Measurements from ENCODE around the gene WDR72.

Gene WDR72

DNA sequence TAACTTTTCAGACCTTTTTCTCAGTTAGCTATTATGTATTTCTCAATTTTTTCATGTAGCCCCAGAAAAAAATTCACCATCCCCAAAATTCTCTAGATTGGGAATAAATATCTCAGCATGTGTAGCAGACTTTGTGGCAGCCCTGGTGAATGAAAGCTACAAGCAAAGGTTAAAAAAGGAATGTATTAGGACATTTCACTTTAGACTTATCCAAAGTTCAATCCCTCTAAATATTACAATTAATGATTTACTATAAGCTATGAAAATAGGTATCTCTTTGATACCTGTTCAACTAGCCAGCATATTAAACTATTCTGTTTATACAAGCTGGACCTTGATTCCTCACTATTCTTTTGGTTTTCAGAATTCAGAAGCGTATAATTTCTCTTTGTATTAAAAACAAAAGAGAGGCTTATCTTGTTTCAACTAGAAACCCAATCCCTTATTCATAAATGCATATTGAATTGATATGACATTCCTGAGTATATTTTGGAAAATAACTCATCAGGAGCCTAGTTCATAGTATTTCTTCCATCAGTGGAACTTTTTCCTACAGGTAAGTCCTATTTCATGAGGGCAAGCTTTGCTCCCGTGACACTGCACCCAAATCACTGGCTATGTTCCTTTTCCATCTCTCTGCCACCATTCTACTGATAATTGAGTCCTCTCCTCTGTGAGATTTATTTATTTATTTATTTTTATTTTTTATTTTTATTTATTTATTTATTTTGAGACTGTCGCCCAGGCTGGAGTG lies 38.0 kb downstream of the WDR72 start:
- Histone ChIP-seq H3K27ac (no peak overlapping the region), H3K9me3 (no peaks in the 10 kb centered on the region), H3K27me3 (no peaks in the 10 kb centered on the region), H3K4me3 (no peak overlapping the region), H3K4me1 (no peaks in the 10 kb centered on the region), H3K36me3 (no peaks in the 10 kb centered on the region)
- TF ChIP-seq, protein P1, sequence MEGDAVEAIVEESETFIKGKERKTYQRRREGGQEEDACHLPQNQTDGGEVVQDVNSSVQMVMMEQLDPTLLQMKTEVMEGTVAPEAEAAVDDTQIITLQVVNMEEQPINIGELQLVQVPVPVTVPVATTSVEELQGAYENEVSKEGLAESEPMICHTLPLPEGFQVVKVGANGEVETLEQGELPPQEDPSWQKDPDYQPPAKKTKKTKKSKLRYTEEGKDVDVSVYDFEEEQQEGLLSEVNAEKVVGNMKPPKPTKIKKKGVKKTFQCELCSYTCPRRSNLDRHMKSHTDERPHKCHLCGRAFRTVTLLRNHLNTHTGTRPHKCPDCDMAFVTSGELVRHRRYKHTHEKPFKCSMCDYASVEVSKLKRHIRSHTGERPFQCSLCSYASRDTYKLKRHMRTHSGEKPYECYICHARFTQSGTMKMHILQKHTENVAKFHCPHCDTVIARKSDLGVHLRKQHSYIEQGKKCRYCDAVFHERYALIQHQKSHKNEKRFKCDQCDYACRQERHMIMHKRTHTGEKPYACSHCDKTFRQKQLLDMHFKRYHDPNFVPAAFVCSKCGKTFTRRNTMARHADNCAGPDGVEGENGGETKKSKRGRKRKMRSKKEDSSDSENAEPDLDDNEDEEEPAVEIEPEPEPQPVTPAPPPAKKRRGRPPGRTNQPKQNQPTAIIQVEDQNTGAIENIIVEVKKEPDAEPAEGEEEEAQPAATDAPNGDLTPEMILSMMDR (IDR thresholded peaks at IDR 0.05): no peak
- intact Hi-C loops (cut with DNase I; ENCODE audit: low total_unique reads): no loop called here
- no peak for DNase-seq

DNA sequence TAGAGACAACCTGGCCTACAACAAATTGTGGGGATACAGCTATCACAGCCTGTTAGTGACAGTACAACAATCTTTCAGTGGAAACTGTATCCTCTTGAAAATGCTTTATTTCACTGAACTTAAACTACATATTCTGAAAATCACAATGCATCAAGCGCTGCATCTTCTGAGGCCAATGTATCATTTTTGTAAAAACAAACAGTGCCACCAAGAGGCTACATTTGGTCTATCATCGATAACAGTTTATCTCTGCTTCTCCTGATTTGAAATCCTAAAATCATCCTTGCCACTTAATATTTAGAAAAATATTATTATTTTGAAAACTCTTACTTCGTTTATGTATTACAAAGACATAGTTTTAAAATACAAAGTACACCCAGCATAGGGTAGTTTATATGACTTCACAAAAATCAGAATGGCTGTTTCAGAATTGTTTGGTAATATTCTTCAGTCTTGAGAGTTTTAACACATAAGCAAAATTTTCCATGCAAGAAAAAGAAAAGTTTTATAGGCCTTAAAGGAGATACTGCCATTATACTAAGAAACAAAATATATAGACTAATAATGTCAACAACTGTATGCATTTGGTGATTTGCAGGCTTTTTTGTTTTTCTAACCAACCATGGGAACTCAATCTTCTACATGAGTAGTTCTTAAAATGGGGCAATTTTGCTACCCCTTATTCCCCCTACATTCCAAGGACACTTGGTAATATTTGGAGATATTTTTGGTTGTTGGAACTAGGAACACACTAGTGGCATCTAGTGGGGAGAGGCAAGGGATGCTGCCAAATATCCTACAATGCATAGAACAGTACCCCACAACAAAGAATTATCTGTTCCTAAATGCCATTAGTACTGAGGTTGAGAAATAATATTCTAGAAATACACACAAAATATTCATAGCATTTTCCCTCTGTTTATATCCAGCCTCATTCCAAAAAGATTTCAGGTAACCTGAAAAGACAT lies 42.3 kb downstream of the WDR72 start:
- intact Hi-C loops (cut with DNase I; ENCODE audit: low total_unique reads): no loop called here
- Histone ChIP-seq H3K27ac (no peak overlapping the region), H3K4me3 (no peak overlapping the region), H3K4me1 (no peaks in the 10 kb centered on the region), H3K27me3 (no peaks in the 10 kb centered on the region), H3K9me3 (no peaks in the 10 kb centered on the region), H3K36me3 (no peaks in the 10 kb centered on the region)
- TF ChIP-seq, protein P1 (IDR thresholded peaks at IDR 0.05): no peak
- no peak for DNase-seq

DNA sequence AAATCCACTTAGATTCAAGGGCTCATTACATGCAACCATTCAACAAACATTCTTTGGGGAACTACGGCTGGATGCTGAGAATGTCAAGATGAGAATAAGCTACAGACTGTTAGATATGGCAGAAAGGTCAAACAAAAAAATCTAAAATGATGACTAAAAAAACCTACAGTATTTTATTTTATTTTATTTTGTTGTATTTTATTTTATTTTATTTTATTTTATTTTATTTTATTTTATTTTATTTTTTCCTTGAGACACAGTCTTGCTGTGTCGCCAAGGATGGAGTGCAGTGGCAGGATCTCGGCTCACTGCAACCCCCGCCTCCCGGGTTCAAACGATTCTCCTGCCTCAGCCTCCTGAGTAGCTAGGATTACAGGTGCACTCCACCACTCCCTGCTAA lies 46.2 kb downstream of the WDR72 start:
- no peaks in the 10 kb centered on the region for H3K9me3 ChIP-seq
- H3K27ac ChIP-seq: no peak overlapping the region
- H3K4me3 ChIP-seq: no peak overlapping the region
- H3K27me3 ChIP-seq: no peaks in the 10 kb centered on the region
- H3K36me3 ChIP-seq: no peaks in the 10 kb centered on the region
- intact Hi-C loops (cut with DNase I; ENCODE audit: low total_unique reads): no loop called here
- DNase-seq: no peak
- no peaks in the 10 kb centered on the region for H3K4me1 ChIP-seq
- TF ChIP-seq, protein P1 (IDR thresholded peaks at IDR 0.05): no peak

DNA sequence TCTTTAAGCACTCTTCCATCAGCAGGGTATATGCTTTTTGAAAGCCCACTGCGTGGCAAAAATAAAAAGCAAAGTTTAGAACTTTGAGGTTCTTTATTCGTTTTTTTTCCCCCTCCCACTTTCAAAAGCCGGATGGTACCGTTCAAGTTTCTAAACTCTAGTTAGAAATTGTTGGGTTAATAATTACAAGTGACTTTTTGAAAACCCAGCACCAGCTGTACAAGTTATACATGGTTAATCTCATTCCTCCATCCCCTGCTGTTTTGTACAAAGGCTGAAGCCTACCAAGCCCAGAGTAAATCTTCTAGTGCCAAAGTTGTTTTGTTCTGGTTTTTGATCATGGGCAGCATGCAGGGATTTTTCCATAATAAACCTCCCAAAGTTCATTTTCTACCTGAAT lies 48.6 kb downstream of the WDR72 start:
- TF ChIP-seq, protein P1 (IDR thresholded peaks at IDR 0.05): no peak
- Histone ChIP-seq H3K4me3 (no peak overlapping the region), H3K27me3 (peaks cover 0 to 2% of the 10 kb centered on the region in 2 donors), H3K36me3 (no peaks in the 10 kb centered on the region), H3K27ac (no peak overlapping the region), H3K9me3 (no peaks in the 10 kb centered on the region), H3K4me1 (no peaks in the 10 kb centered on the region)
- no peak for DNase-seq
- intact Hi-C loops (cut with DNase I; ENCODE audit: low total_unique reads): no loop called here

DNA sequence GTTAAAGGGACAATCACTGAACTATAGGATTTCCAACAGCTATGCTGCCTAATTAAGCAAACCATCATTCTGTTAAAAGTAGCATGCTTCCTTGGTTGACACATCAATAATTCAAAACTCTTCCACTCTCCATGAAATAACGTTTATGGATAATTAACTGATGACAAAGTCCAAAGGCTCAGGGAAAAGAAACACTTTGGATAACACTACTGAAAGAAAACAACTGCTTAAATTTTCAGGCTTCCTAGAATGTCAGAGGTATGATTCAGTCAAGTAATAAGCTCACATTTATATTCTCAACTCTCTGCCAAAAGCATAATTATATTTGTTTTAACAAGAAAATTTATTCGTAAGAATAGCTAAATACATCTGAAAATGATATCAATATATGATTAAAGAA lies 49.6 kb downstream of the WDR72 start:
- TF ChIP-seq, protein P1 (IDR thresholded peaks at IDR 0.05): no peak

More for the DNA sequence above, 49.6 kb downstream of the WDR72 start:
- Histone ChIP-seq H3K4me3 (no peak overlapping the region), H3K9me3 (no peaks in the 10 kb centered on the region), H3K27ac (no peak overlapping the region), H3K27me3 (peaks cover 0 to 2% of the 10 kb centered on the region in 2 donors), H3K4me1 (no peaks in the 10 kb centered on the region), H3K36me3 (no peaks in the 10 kb centered on the region)
- intact Hi-C loops (cut with DNase I; ENCODE audit: low total_unique reads): no loop called here
- DNase-seq: no peak

All from tibial artery (tissue), 4 donors.